ENCODE measurements around the gene RAD52. TPM values are rescaled to one million over a fixed set of nuclear protein-coding genes. Genes with fewer than 3 reads are reported as not detected.

The RAD52 gene
- total RNA-seq, 2 donors from 2014 or later = 19.4 to 28.8 TPM

- Histone ChIP-seq H3K36me3 (no peaks in the 10 kb centered on the region), H3K9me3 (no peaks in the 10 kb centered on the region), H3K27ac (no peak overlapping the region), H3K4me1 (no peaks in the 10 kb centered on the region), H3K9ac (ENCODE audit: low read depth in 2 of 2, low read length in 2 of 2) (no peak overlapping the region), H3K4me3 (no peak overlapping the region), H3K27me3 (no peaks in the 10 kb centered on the region)
- no peak for DNase-seq
- TF ChIP-seq, protein P1, sequence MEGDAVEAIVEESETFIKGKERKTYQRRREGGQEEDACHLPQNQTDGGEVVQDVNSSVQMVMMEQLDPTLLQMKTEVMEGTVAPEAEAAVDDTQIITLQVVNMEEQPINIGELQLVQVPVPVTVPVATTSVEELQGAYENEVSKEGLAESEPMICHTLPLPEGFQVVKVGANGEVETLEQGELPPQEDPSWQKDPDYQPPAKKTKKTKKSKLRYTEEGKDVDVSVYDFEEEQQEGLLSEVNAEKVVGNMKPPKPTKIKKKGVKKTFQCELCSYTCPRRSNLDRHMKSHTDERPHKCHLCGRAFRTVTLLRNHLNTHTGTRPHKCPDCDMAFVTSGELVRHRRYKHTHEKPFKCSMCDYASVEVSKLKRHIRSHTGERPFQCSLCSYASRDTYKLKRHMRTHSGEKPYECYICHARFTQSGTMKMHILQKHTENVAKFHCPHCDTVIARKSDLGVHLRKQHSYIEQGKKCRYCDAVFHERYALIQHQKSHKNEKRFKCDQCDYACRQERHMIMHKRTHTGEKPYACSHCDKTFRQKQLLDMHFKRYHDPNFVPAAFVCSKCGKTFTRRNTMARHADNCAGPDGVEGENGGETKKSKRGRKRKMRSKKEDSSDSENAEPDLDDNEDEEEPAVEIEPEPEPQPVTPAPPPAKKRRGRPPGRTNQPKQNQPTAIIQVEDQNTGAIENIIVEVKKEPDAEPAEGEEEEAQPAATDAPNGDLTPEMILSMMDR (IDR thresholded peaks at IDR 0.05) = no peak
- intact Hi-C loops (cut with DNase I) = no loop called here
Observed at GRCh38 chr12:981961-982360, 32.5 kb upstream of the RAD52 start.

DNA sequence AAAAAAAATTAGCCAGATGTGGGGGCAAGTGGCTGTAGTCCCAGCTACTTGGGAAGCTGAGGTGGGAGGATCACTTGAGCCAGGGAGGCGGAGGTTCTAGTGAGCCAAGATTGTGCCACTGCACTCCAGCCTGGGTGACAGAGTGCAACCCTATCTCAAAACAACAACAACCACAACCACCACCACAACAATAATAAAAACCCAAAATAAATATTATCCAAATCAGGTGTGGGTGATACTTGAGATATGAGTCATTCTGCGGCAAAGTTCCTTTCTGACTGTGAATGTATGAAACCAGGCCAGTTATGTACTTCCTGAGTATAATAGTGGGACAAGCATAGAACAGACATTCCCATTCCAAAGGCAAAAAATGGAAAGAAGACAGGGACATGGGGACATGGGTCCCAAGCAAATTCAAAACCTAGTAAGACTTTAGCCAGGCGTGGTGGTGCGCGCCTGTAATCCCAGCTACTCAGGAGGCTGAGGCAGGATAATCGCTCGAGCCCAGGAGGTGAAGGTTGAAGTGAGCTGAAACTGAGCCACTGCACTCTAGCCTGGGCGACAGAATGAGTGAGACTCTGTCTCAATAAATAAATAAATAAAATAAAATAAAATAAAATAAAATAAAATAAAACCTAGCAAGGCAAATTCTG is 31.8 kb upstream of the RAD52 start:
- Histone ChIP-seq H3K4me1 (no peaks in the 10 kb centered on the region), H3K36me3 (no peaks in the 10 kb centered on the region), H3K9ac (ENCODE audit: low read depth in 2 of 2, low read length in 2 of 2) (no peak overlapping the region), H3K9me3 (no peaks in the 10 kb centered on the region), H3K27me3 (no peaks in the 10 kb centered on the region), H3K4me3 (no peak overlapping the region), H3K27ac (no peak overlapping the region)
- TF ChIP-seq, protein P1 (IDR thresholded peaks at IDR 0.05) = no peak
- intact Hi-C loops (cut with DNase I) = no loop called here
- DNase-seq = no peak

DNA sequence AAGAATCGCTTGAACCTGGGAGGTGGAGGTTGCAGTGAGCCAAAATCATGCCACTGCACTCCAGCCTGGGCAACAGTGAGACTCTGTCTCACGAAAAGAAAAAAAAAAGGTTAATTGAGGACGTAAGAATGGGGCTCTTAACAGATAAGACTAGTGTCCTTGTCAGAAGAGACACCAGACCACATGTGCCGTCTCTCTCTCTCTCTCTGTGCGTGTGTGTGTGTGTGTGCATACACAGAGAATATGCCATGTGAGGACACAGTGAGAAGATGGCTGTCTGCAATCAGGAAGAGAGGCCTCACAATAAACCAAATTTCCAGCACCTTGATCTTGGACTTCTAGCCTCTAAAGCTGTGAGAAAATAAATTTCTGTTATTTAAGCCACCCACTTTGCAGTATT is 29.9 kb upstream of the RAD52 start:
- no peaks in the 10 kb centered on the region for H3K36me3 ChIP-seq
- no peaks in the 10 kb centered on the region for H3K4me1 ChIP-seq
- H3K9ac ChIP-seq (ENCODE audit: low read depth in 2 of 2, low read length in 2 of 2) = no peak overlapping the region
- no peak overlapping the region for H3K27ac ChIP-seq
- no peak for DNase-seq
- no peaks in the 10 kb centered on the region for H3K27me3 ChIP-seq
- TF ChIP-seq, protein P1 (IDR thresholded peaks at IDR 0.05) = no peak
- no peaks in the 10 kb centered on the region for H3K9me3 ChIP-seq
- no peak overlapping the region for H3K4me3 ChIP-seq
- intact Hi-C loops (cut with DNase I) = no loop called here

DNA sequence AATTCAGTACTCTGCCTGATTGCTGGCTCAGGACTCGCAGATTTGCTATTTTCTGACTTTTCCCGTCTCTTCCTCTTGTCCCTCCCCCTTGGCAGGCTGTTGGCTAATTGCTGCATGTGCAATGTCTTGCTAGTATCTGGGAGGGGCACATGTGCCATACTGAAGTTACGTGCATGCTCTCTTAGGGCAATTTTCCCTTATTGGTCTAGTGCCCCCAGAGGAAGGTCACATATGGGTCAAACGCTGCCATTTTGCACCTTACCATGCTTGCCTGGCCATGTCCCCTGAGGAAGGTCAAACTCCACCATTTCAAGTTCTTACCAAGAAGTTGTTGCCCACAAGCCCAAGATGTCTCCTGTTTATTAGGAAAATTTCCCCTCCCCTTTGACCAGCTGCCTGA is 27.7 kb upstream of the RAD52 start:
- DNase-seq = no peak
- Histone ChIP-seq H3K4me1 (no peaks in the 10 kb centered on the region), H3K27me3 (no peaks in the 10 kb centered on the region), H3K27ac (no peak overlapping the region), H3K9me3 (no peaks in the 10 kb centered on the region), H3K36me3 (no peaks in the 10 kb centered on the region), H3K4me3 (no peak overlapping the region), H3K9ac (ENCODE audit: low read depth in 2 of 2, low read length in 2 of 2) (no peak overlapping the region)
- intact Hi-C loops (cut with DNase I) = no loop called here
- TF ChIP-seq, protein P1 (IDR thresholded peaks at IDR 0.05) = no peak

GRCh38 chr12:976644-977043 is 27.1 kb upstream of the RAD52 start:
- no peak for DNase-seq
- Histone ChIP-seq H3K4me1 (no peaks in the 10 kb centered on the region), H3K27ac (no peak overlapping the region), H3K4me3 (no peak overlapping the region), H3K27me3 (no peaks in the 10 kb centered on the region), H3K9ac (ENCODE audit: low read depth in 2 of 2, low read length in 2 of 2) (no peak overlapping the region), H3K36me3 (no peaks in the 10 kb centered on the region), H3K9me3 (no peaks in the 10 kb centered on the region)
- TF ChIP-seq, protein P1 (IDR thresholded peaks at IDR 0.05) = no peak
- intact Hi-C loops (cut with DNase I) = no loop called here

All from colonic mucosa (tissue), 4 donors.